Endothelial cell of hepatic sinusoid (primary cell): Measurements from ENCODE around the gene ALDH16A1.

Experiments used
- in situ Hi-C: cut with HindIII; loops from 2 replicates; pipeline ENCODE4 v1.10.0; 2017; ENCODE audit warnings: low sequenced_read_pairs

The ALDH16A1 gene

GRCh38 chr19:49423071-49423984, 29.7 kb upstream of the ALDH16A1 start, which contains the start of gene PTH2:
TSS of gene PTH2 (minus strand) at chr19:49423441. CDS start at chr19:49423339, 102 bp downstream.
- in situ Hi-C loops = no loop called here

- in situ Hi-C loops = no loop called here
Measured at GRCh38 chr19:49423985-49424303, 29.1 kb upstream of the ALDH16A1 start.

- in situ Hi-C loops = loop anchor here (5.0 kb wide), 1 partner anchor 33 kb away; no protein-coding TSS in a partner anchor
Measured at GRCh38 chr19:49425178-49425577, 27.8 kb upstream of the ALDH16A1 start, which contains the start of gene GFY. TSS of gene GFY (plus strand) at chr19:49425388. CDS start at chr19:49426431, 1,043 bp downstream.

- in situ Hi-C loops = loop anchor here (5.0 kb wide), 1 partner anchor 34 kb away; no protein-coding TSS in a partner anchor
Measured at GRCh38 chr19:49425922-49426592, 27.0 kb upstream of the ALDH16A1 start.

- in situ Hi-C loops = loop anchor here (5.0 kb wide), 1 partner anchor 35 kb away; no protein-coding TSS in a partner anchor
Measured at GRCh38 chr19:49427339-49427738, 25.7 kb upstream of the ALDH16A1 start.

- in situ Hi-C loops = loop anchor here (5.0 kb wide), 1 partner anchor 36 kb away; no protein-coding TSS in a partner anchor
Measured at GRCh38 chr19:49427855-49428546, 25.0 kb upstream of the ALDH16A1 start.

GRCh38 chr19:49428547-49429451, 24.2 kb upstream of the ALDH16A1 start:
- in situ Hi-C loops = loop anchor here (5.0 kb wide), 1 partner anchor 36 kb away; no protein-coding TSS in a partner anchor

GRCh38 chr19:49430172-49430677, 22.8 kb upstream of the ALDH16A1 start:
- in situ Hi-C loops = no loop called here

GRCh38 chr19:49430678-49431329, 22.2 kb upstream of the ALDH16A1 start:
- in situ Hi-C loops = no loop called here

- in situ Hi-C loops = no loop called here
Measured at GRCh38 chr19:49431330-49431749, 21.7 kb upstream of the ALDH16A1 start.

GRCh38 chr19:49432141-49433073, 20.6 kb upstream of the ALDH16A1 start:
- in situ Hi-C loops = no loop called here

GRCh38 chr19:49433240-49433901, 19.7 kb upstream of the ALDH16A1 start:
- in situ Hi-C loops = no loop called here

- in situ Hi-C loops = no loop called here
Measured at GRCh38 chr19:49434907-49435583, 18.0 kb upstream of the ALDH16A1 start.

- in situ Hi-C loops = no loop called here
Measured at GRCh38 chr19:49435670-49436069, 17.4 kb upstream of the ALDH16A1 start.

- in situ Hi-C loops = no loop called here
Measured at GRCh38 chr19:49436381-49437017, 16.5 kb upstream of the ALDH16A1 start.

- in situ Hi-C loops = no loop called here
Measured at GRCh38 chr19:49437231-49437630, 15.8 kb upstream of the ALDH16A1 start.

- in situ Hi-C loops = no loop called here
Measured at GRCh38 chr19:49438261-49438660, 14.8 kb upstream of the ALDH16A1 start.
